Adrenal gland (tissue), 5 donors: Measurements from ENCODE around the gene MRPL54.

Source experiments
- POLR2A ChIP-seq, 2 donors: fragments of 450-650 bp; IDR thresholded peaks; one replicate each; pipeline ENCODE4 v1.6.1; 2017; ENCODE audit warnings: antibody characterized with exemption in 2 of 2, mild to moderate bottlenecking in 2 of 2, moderate library complexity in 1 of 2
- TF ChIP-seq, protein P1 (sequence below), 6 experiments: fragments of 450-650 bp in 4 of 6; fragments of 200-600 bp in 2 of 6; sonication (generic) in 1 of 6; IDR thresholded peaks; 1 replicate in 5 of 6; 2 replicates in 1 of 6; pipeline versions ENCODE4 v1.5.1 to v1.8.0; 2016 to 2021; ENCODE audit warnings: antibody characterized with exemption in 6 of 6, mild to moderate bottlenecking in 2 of 6, moderate library complexity in 1 of 6
- donor health status: DM: no; HTN: no; CAD: no.

DNA sequence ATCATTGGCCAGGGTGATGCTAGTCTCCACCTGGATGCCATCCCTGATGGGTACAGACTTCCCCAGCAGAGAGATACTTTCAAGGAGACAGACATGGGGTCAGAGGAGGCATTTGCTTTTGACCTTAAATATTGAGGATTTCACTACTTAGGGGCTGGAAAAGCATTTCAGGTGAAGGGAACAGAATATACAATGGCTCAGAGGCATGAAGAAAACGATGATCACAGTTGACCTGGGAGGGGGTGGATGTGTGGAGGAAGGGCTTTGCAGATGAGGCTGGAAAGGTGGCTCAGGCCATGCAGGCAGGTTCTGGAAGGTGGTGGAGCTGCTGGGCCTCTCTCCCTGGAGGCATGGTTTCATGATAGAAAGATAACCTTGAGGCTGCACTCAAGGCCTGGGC, 19.8 kb downstream of the MRPL54 start:
- TF ChIP-seq POLR2A (IDR thresholded peaks at IDR 0.05), result no peak
- TF ChIP-seq, protein P1, sequence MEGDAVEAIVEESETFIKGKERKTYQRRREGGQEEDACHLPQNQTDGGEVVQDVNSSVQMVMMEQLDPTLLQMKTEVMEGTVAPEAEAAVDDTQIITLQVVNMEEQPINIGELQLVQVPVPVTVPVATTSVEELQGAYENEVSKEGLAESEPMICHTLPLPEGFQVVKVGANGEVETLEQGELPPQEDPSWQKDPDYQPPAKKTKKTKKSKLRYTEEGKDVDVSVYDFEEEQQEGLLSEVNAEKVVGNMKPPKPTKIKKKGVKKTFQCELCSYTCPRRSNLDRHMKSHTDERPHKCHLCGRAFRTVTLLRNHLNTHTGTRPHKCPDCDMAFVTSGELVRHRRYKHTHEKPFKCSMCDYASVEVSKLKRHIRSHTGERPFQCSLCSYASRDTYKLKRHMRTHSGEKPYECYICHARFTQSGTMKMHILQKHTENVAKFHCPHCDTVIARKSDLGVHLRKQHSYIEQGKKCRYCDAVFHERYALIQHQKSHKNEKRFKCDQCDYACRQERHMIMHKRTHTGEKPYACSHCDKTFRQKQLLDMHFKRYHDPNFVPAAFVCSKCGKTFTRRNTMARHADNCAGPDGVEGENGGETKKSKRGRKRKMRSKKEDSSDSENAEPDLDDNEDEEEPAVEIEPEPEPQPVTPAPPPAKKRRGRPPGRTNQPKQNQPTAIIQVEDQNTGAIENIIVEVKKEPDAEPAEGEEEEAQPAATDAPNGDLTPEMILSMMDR (IDR thresholded peaks at IDR 0.05), result no peak
